ENCODE data around the gene PDE4B. TPM values are rescaled to one million over a fixed set of nuclear protein-coding genes. Genes with fewer than 3 reads are reported as not detected.

Gene PDE4B
- total and polyA plus RNA-seq, 2 of the 13 experiments (the other 11 are each of a cell fraction or from before 2014, with no cell fraction given), result not detected

GRCh38 chr1:65949230-65949626 lies 156.5 kb downstream of the PDE4B start:
- no peak for TF ChIP-seq NFIC (IDR thresholded peaks at IDR 0.05; ENCODE audit: low read length)
- TF ChIP-seq RCOR2 (CRISPR knock-in tag; IDR thresholded peaks at IDR 0.05), result no peak
- no peak for TF ChIP-seq DR1 (CRISPR knock-in tag; IDR thresholded peaks at IDR 0.05)
- TF ChIP-seq BRCA1 (CRISPR knock-in tag; IDR thresholded peaks at IDR 0.05), result no peak
- intact Hi-C loops (cut with micrococcal nuclease; ENCODE audit: unreplicated experiment) (no loop called here), in situ Hi-C loops (cut with HindIII; ENCODE audit: extremely low pct_ligation_motif_present, low pct_unique_long_range_greater_than_20kb) (no loop called here)
- no peak for DNase-seq (ENCODE audit: low spot score)
- BruUV-seq (replicated peaks), result no TSS peak
- no peaks in the 10 kb centered on the region for H3K36me3 ChIP-seq (replicated peaks in 1 of 2; ENCODE audit: control insufficient read depth in 1 of 2, insufficient read depth in 2 of 2, low read length in 2 of 2)
- H3K4me2 ChIP-seq (ENCODE audit: low read depth, low read length), result no peak overlapping the region
- no peak overlapping the region for H3K4me3 ChIP-seq (replicated peaks in 1 of 3; ENCODE audit: insufficient read depth in 1 of 3, low read depth in 2 of 3, low read length in 3 of 3)
- H2AFZ ChIP-seq (ENCODE audit: low read length), result no peak overlapping the region
- WGBS (ENCODE audit: low lambda C conversion rate), result 4% methylated on average over 2 of the region's 2 CpGs
- peaks cover 14% of the 10 kb centered on the region; the same call in 1 of the 2 replicates for H3K9me3 ChIP-seq (ENCODE audit: low read length)
- H3K27me3 ChIP-seq (ENCODE audit: control insufficient read depth in 1 of 2, insufficient read depth in 2 of 2, low read length in 2 of 2), result no peaks in the 10 kb centered on the region
- CTCF ChIA-PET (ENCODE audit: low intra/inter-chr PET ratio, low total read pairs), result no interaction called here
- no peaks in the 10 kb centered on the region for H4K20me1 ChIP-seq (ENCODE audit: insufficient read depth, low read length)
- no peak for ATAC-seq
- no peaks in the 10 kb centered on the region for H3K4me1 ChIP-seq (ENCODE audit: insufficient read depth, low read length)
- H3K9ac ChIP-seq (ENCODE audit: insufficient read depth, low read depth, low read length), result no peak overlapping the region
- POLR2A ChIA-PET, result no interaction called here
- H3K79me2 ChIP-seq (ENCODE audit: insufficient read depth, low read length), result no peaks in the 10 kb centered on the region
- FAIRE-seq, result no peak
- H3K27ac ChIP-seq (ENCODE audit: extremely low read length, insufficient read depth, low read length), result no peak overlapping the region

- in situ Hi-C loops (cut with HindIII; ENCODE audit: extremely low pct_ligation_motif_present, low pct_unique_long_range_greater_than_20kb), result loop anchor here (25.0 kb wide), 2 partner anchors 512 to 787 kb away; no protein-coding TSS in a partner anchor
- no peak overlapping the region for H3K4me3 ChIP-seq (replicated peaks in 1 of 3; ENCODE audit: insufficient read depth in 1 of 3, low read depth in 2 of 3, low read length in 3 of 3)
- ChIA-PET POLR2A (no interaction called here), CTCF (ENCODE audit: low intra/inter-chr PET ratio, low total read pairs) (no interaction called here)
- intact Hi-C loops (cut with micrococcal nuclease; ENCODE audit: unreplicated experiment), result no loop called here
- H3K4me1 ChIP-seq (ENCODE audit: insufficient read depth, low read length), result no peaks in the 10 kb centered on the region
- H3K4me2 ChIP-seq (ENCODE audit: low read depth, low read length), result no peak overlapping the region
- 2% methylated on average over 3 of the region's 3 CpGs for WGBS (ENCODE audit: low lambda C conversion rate)
- no peak for ATAC-seq
- H4K20me1 ChIP-seq (ENCODE audit: insufficient read depth, low read length), result no peaks in the 10 kb centered on the region
- no peaks in the 10 kb centered on the region for H3K36me3 ChIP-seq (replicated peaks in 1 of 2; ENCODE audit: control insufficient read depth in 1 of 2, insufficient read depth in 2 of 2, low read length in 2 of 2)
- no TSS peak for BruUV-seq (replicated peaks)
- no peaks in the 10 kb centered on the region for H3K27me3 ChIP-seq (ENCODE audit: control insufficient read depth in 1 of 2, insufficient read depth in 2 of 2, low read length in 2 of 2)
- no peak overlapping the region for H3K9ac ChIP-seq (ENCODE audit: insufficient read depth, low read depth, low read length)
- H3K9me3 ChIP-seq (ENCODE audit: low read length), result peaks cover 13% of the 10 kb centered on the region; the same call in 1 of the 2 replicates
- no peaks in the 10 kb centered on the region for H3K79me2 ChIP-seq (ENCODE audit: insufficient read depth, low read length)
- DNase-seq (ENCODE audit: low spot score), result no peak
- FAIRE-seq, result no peak
- H2AFZ ChIP-seq (ENCODE audit: low read length), result no peak overlapping the region
- H3K27ac ChIP-seq (ENCODE audit: extremely low read length, insufficient read depth, low read length), result no peak overlapping the region
- no peak for TF ChIP-seq THYN1 (CRISPR knock-in tag; IDR thresholded peaks at IDR 0.05; ENCODE audit: borderline replicate concordance, low read depth)
- TF ChIP-seq PRDM10 (CRISPR knock-in tag; IDR thresholded peaks at IDR 0.05; ENCODE audit: low read depth), result no peak
- TF ChIP-seq MAX (IDR thresholded peaks at IDR 0.05), result no peak
- no peak for TF ChIP-seq ZNF841 (CRISPR knock-in tag; IDR thresholded peaks at IDR 0.05; ENCODE audit: borderline replicate concordance)
- no peak for TF ChIP-seq ZNF782 (CRISPR knock-in tag; IDR thresholded peaks at IDR 0.05; ENCODE audit: borderline replicate concordance)
- no peak for TF ChIP-seq ZNF709 (CRISPR knock-in tag; IDR thresholded peaks at IDR 0.05)
- TF ChIP-seq NR2F1 (CRISPR knock-in tag; IDR thresholded peaks at IDR 0.05), result no peak
- no peak for TF ChIP-seq RELA (CRISPR knock-in tag; IDR thresholded peaks at IDR 0.05)
These were observed 157.2 kb downstream of the PDE4B start for GRCh38 chr1:65949933-65950332.

Measured in HepG2 (cell line).